Dedifferentiated amniotic fluid mesenchymal stem cell (primary cell): Measurements from ENCODE around the gene CCDC57.
"Not testable (repeated sequence)": the region's sequence is repeated elsewhere in the genome, so short reads cannot be mapped to it uniquely, and the experiment has no call there.

Source experiments
- DNase-seq: peaks from one replicate; pipeline ENCODE4 v3.0.0-alpha.2; 2016; ENCODE audit errors: extremely low spot score

The CCDC57 gene

GRCh38 chr17:82178499-82179261 lies 34.0 kb downstream of the CCDC57 start:
- DNase-seq: no peak

GRCh38 chr17:82177761-82178498 lies 34.7 kb downstream of the CCDC57 start:
- no peak for DNase-seq

- DNase-seq: no peak
Measured at GRCh38 chr17:82177276-82177675, 35.4 kb downstream of the CCDC57 start.

GRCh38 chr17:82175951-82176350 lies 36.7 kb downstream of the CCDC57 start:
- no peak for DNase-seq

GRCh38 chr17:82175201-82175600 lies 37.4 kb downstream of the CCDC57 start:
- DNase-seq: no peak

GRCh38 chr17:82174042-82174857 lies 38.4 kb downstream of the CCDC57 start:
- DNase-seq: not testable (repeated sequence)

GRCh38 chr17:82173351-82174041 lies 39.1 kb downstream of the CCDC57 start:
- no peak for DNase-seq

GRCh38 chr17:82172486-82173160 lies 40.0 kb downstream of the CCDC57 start:
- DNase-seq: no peak

GRCh38 chr17:82171750-82172375 lies 40.8 kb downstream of the CCDC57 start:
- no peak for DNase-seq

GRCh38 chr17:82170412-82170961 lies 42.2 kb downstream of the CCDC57 start:
- no peak for DNase-seq

- DNase-seq: no peak
Measured at GRCh38 chr17:82168568-82168967, 44.1 kb downstream of the CCDC57 start.

- no peak for DNase-seq
Measured at GRCh38 chr17:82167028-82167427, 45.6 kb downstream of the CCDC57 start.

- no peak for DNase-seq
Measured at GRCh38 chr17:82164853-82165252, 47.8 kb downstream of the CCDC57 start.

- no peak for DNase-seq
Measured at GRCh38 chr17:82161216-82161615, 51.4 kb downstream of the CCDC57 start.

- DNase-seq: no peak
Measured at GRCh38 chr17:82160075-82160474, 52.6 kb downstream of the CCDC57 start.

- DNase-seq: no peak
Measured at GRCh38 chr17:82158825-82159224, 53.8 kb downstream of the CCDC57 start.

GRCh38 chr17:82157046-82158035 lies 55.3 kb downstream of the CCDC57 start:
- DNase-seq: no peak

- no peak for DNase-seq
Measured at GRCh38 chr17:82156284-82156925, 56.2 kb downstream of the CCDC57 start.

- no peak for DNase-seq
Measured at GRCh38 chr17:82155606-82156005, 57.0 kb downstream of the CCDC57 start.
